K562 (cell line): ENCODE data around the gene ENPP5. TPM values are rescaled to one million over a fixed set of nuclear protein-coding genes. Genes with fewer than 3 reads are reported as not detected.
"Not testable (repeated sequence)": the region's sequence is repeated elsewhere in the genome, so short reads cannot be mapped to it uniquely, and the experiment has no call there.

Source experiments
- ATAC-seq: fragments of 200-7000 bp; cut with Tn5 transposase; 3 replicates; pipeline ENCODE4 v1.9.1; 2020; ENCODE audit warnings: moderate library complexity
- BruUV-seq: library from RNA; stranded (reverse); fragments of 400-500 nt; replicated peaks from 2 replicates; lab custom pipeline; 2021; lab: Mats Ljungman, UMichigan
- CTCF ChIA-PET: fragments of 300-600 bp; formaldehyde crosslinking; extraction: SDS; loops from one replicate; lab custom pipeline; 2021; ENCODE audit warnings: low intra/inter-chr PET ratio; lab: Yijun Ruan, JAX
- POLR2A ChIA-PET: fragments of 300-600, 350-650 bp; sonication (Branson Sonifier 250); formaldehyde crosslinking; extraction: SDS; loops from one replicate; lab custom pipeline; 2021; ENCODE audit warnings: antibody characterized with exemption, inconsistent platforms; lab: Yijun Ruan, JAX
- DNase-seq, 4 experiments: peaks; one replicate each; pipeline versions ENCODE4 v3.0.0 to v3.0.0-alpha.2; 2011 to 2018; ENCODE audit warnings: low spot score in 3 of 4, mixed read lengths in 3 of 4; ENCODE audit errors: extremely low read depth in 1 of 4
- FAIRE-seq: peaks from 2 replicates; lab custom pipeline; 2011; peaks lifted over from hg19 to GRCh38; lab: Jason Lieb, UNC
- H2AFZ ChIP-seq: 2 replicates; pipeline ENCODE4 v1.6.0; 2011; ENCODE audit warnings: low read depth, low read length, control low read depth, inconsistent platforms
- H3K27ac ChIP-seq: fragments of 200-600 bp; 3 replicates; pipeline ENCODE4 v1.8.0; 2011; ENCODE audit warnings: low read depth, mild to moderate bottlenecking, control low read depth, inconsistent platforms, low read length, moderate library complexity, mixed read lengths; ENCODE audit errors: extremely low read depth
- H3K27me3 ChIP-seq, 2 experiments: fragments of 300-600 bp in 1 of 2; 2 replicates in 1 of 2; 3 replicates in 1 of 2; pipeline versions ENCODE4 v1.6.0 to v1.8.0; 2011; ENCODE audit warnings: inconsistent platforms in 2 of 2, low read length in 2 of 2, mild to moderate bottlenecking in 1 of 2, mixed read lengths in 1 of 2, moderate library complexity in 1 of 2; ENCODE audit not compliant: control insufficient read depth in 2 of 2, insufficient read depth in 2 of 2
- H3K36me3 ChIP-seq: fragments of 300-600 bp; 3 replicates; pipeline ENCODE4 v1.8.0; 2011; ENCODE audit warnings: mild to moderate bottlenecking, low read length, inconsistent platforms; ENCODE audit not compliant: control insufficient read depth, insufficient read depth
- H3K4me1 ChIP-seq, 2 experiments: fragments of 200-600 bp in 1 of 2; replicated peaks in 1 of 2; 2 replicates in 1 of 2; 3 replicates in 1 of 2; pipeline versions ENCODE4 v1.5.1 to v1.8.0; 2011; ENCODE audit warnings: inconsistent platforms in 2 of 2, low read length in 2 of 2, mild to moderate bottlenecking in 1 of 2, mixed read lengths in 1 of 2, moderate library complexity in 1 of 2; ENCODE audit not compliant: control insufficient read depth in 2 of 2, insufficient read depth in 2 of 2
- H3K4me2 ChIP-seq: 2 replicates; pipeline ENCODE4 v1.6.1; 2011; ENCODE audit warnings: low read length, control low read depth, inconsistent platforms, mixed read lengths; ENCODE audit not compliant: insufficient read depth
- H3K4me3 ChIP-seq: fragments of 200-600 bp; sonication (generic), shearing (Covaris generic); 2 replicates; pipeline ENCODE4 v1.5.1; 2016; ENCODE audit warnings: control low read depth, inconsistent platforms
- H3K79me2 ChIP-seq: fragments of 200-600 bp; 3 replicates; pipeline ENCODE4 v1.8.0; 2011; ENCODE audit warnings: low read length, inconsistent platforms; ENCODE audit not compliant: control insufficient read depth, insufficient read depth
- H3K9ac ChIP-seq, 2 experiments: 2 replicates each; pipeline versions ENCODE4 v1.6.0 to v1.6.1; 2011; ENCODE audit warnings: low read depth in 2 of 2, low read length in 2 of 2, control low read depth in 1 of 2, inconsistent platforms in 1 of 2, mild to moderate bottlenecking in 1 of 2, mixed read lengths in 1 of 2; ENCODE audit not compliant: insufficient read depth in 1 of 2
- H3K9me1 ChIP-seq: one replicate; pipeline ENCODE4 v1.6.0; 2011; ENCODE audit warnings: inconsistent platforms, mild to moderate bottlenecking, low read length, moderate library complexity; ENCODE audit not compliant: control insufficient read depth, insufficient read depth
- H3K9me3 ChIP-seq: replicated peaks from 2 replicates; pipeline ENCODE4 v1.5.1; 2011; ENCODE audit warnings: low read depth, low read length, inconsistent platforms; ENCODE audit not compliant: control insufficient read depth, insufficient read depth
- H4K20me1 ChIP-seq: replicated peaks from 2 replicates; pipeline ENCODE4 v1.6.1; 2011; ENCODE audit warnings: low read length, inconsistent platforms, mixed read lengths; ENCODE audit not compliant: control insufficient read depth, insufficient read depth
- OTX1 ChIP-seq: fragments of 450-650 bp; formaldehyde crosslinking; IDR thresholded peaks from 2 replicates; pipeline ENCODE4 v1.4.0; 2022; ENCODE audit warnings: mild to moderate bottlenecking
- YBX1 ChIP-seq: fragments of 450-650 bp; IDR thresholded peaks from 2 replicates; pipeline ENCODE4 v1.7.1; 2016; ENCODE audit warnings: mild to moderate bottlenecking
- ZNF668 ChIP-seq: fragments of 250-450 bp; sonication (Bioruptor Pico); IDR thresholded peaks from 2 replicates; pipeline ENCODE4 v1.8.0; 2022; ENCODE audit warnings: mild to moderate bottlenecking, inconsistent platforms
- WGBS: fragments of 100-300 bp; shearing (Covaris generic); methylation state at CpG from one replicate; pipeline ENCODE4 v1.1.6; 2016; ENCODE audit warnings: low coverage, mixed read lengths; ENCODE audit not compliant: insufficient coverage; ENCODE audit errors: missing lambda C conversion rate; 5-methylcytosine and 5-hydroxymethylcytosine counted together
- in situ Hi-C: fragments of 300-500 bp; cut with MboI; formaldehyde crosslinking; loops from 4 replicates; pipeline ENCODE4 v1.15.0; 2018; ENCODE audit warnings: inconsistent platforms, mixed read lengths
- intact Hi-C: fragments of 100-400 bp; cut with micrococcal nuclease; formaldehyde crosslinking; loops from 2 replicates; pipeline ENCODE4 v1.14.2; 2022
- polyA plus RNA-seq, 8 experiments: library from polyadenylated mRNA; depleted of rRNA in 4 of 8; stranded (reverse) in 5 of 8; unstranded in 3 of 8; fragments of >200 nt; fragmentation: Nextera tagmentation in 2 of 8; fragmentation: Illumina TruSeq in 1 of 8; extraction: Ambion mirVana in 2 of 8; extraction: Trizol in 1 of 8; gene quantifications; 2 replicates each; pipeline versions ENCODE4 v1.2.1 to v1.2.3, GENCODE V29; 2011 to 2014; ENCODE audit warnings: inconsistent platforms in 1 of 8, missing spikeins in 1 of 8
- total RNA-seq, 7 experiments: library from RNA; depleted of rRNA in 6 of 7; stranded (reverse); fragments of >200 nt in 6 of 7; fragmentation: Illumina TruSeq in 2 of 7; extraction: Trizol in 2 of 7; gene quantifications; 2 replicates each; pipeline versions ENCODE4 v1.2.1 to v1.2.3, GENCODE V29; 2011 to 2021; ENCODE audit warnings: low replicate concordance in 1 of 7
- TF ChIP-seq, protein P1 (sequence below): fragments of 250-450 bp; sonication (Bioruptor Pico); IDR thresholded peaks from 2 replicates; pipeline ENCODE4 v1.5.0; 2022; ENCODE audit warnings: mild to moderate bottlenecking

The ENPP5 gene
- total and polyA plus RNA-seq, 9 of the 15 experiments (the other 6 are each of a cell fraction or from before 2014, with no cell fraction given): not detected

GRCh38 chr6:46128476-46128875 is 42.3 kb downstream of the ENPP5 start (continued):
- TF ChIP-seq ZNF668 (CRISPR knock-in tag) (no peak), OTX1 (CRISPR knock-in tag) (no peak), YBX1 (no peak)
- TF ChIP-seq, protein P1, sequence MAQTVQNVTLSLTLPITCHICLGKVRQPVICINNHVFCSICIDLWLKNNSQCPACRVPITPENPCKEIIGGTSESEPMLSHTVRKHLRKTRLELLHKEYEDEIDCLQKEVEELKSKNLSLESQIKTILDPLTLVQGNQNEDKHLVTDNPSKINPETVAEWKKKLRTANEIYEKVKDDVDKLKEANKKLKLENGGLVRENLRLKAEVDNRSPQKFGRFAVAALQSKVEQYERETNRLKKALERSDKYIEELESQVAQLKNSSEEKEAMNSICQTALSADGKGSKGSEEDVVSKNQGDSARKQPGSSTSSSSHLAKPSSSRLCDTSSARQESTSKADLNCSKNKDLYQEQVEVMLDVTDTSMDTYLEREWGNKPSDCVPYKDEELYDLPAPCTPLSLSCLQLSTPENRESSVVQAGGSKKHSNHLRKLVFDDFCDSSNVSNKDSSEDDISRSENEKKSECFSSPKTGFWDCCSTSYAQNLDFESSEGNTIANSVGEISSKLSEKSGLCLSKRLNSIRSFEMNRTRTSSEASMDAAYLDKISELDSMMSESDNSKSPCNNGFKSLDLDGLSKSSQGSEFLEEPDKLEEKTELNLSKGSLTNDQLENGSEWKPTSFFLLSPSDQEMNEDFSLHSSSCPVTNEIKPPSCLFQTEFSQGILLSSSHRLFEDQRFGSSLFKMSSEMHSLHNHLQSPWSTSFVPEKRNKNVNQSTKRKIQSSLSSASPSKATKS (CRISPR knock-in tag): no peak
- TF ChIP-seq, all 486 proteins: peak for 0

DNA sequence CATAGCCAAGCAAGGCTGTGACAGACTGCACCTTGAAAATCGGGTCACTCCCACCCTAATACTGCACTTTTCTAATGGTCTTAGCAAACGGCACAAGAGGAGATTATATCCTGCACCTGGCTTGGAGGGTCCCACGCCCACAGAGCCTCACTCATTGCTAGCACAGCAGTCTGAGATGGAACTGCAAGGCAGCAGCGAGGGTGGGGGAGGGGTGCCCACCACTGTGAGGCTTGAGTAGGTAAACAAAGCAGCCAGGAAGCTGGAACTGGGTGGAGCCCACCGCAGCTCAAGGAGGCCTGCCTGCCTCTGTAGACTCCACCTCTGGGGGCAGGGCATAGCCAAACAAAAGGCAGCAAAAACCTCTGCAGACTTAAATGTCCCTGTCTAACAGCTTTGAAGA is 51.1 kb downstream of the ENPP5 start:
- H3K4me2 ChIP-seq, H3K9ac ChIP-seq, H3K36me3 ChIP-seq, in situ Hi-C loops, H3K27ac ChIP-seq, H3K79me2 ChIP-seq, ATAC-seq, H3K27me3 ChIP-seq, H2AFZ ChIP-seq, H3K4me1 ChIP-seq, CTCF ChIA-PET, BruUV-seq, intact Hi-C loops, H3K9me3 ChIP-seq, H4K20me1 ChIP-seq, DNase-seq, H3K4me3 ChIP-seq, H3K9me1 ChIP-seq, FAIRE-seq: not testable (repeated sequence)
- 0% methylated on average over 5 of the region's 5 CpGs for WGBS
- POLR2A ChIA-PET: interaction anchor here (0.7 kb wide), 1 partner anchor 1699 kb away, joined by 3 read pairs; no protein-coding TSS in a partner anchor
